HEK293T (cell line): ENCODE data around the gene FADS1.

Experiments used
- CTCF ChIA-PET: fragments of 350-600 bp; formaldehyde crosslinking; extraction: SDS; loops from one replicate; lab custom pipeline; 2021; ENCODE audit warnings: antibody characterized with exemption, inconsistent platforms; lab: Yijun Ruan, JAX
- POLR2A ChIA-PET: fragments of 350-600 bp; formaldehyde crosslinking; extraction: SDS; loops from one replicate; lab custom pipeline; 2020; ENCODE audit warnings: antibody characterized with exemption, inconsistent platforms; lab: Yijun Ruan, JAX
- DNase-seq: peaks from one replicate; pipeline ENCODE4 v3.0.0; 2012; ENCODE audit warnings: mixed read lengths; ENCODE audit errors: extremely low spot score
- ARNT ChIP-seq: fragments of 450-650 bp; IDR thresholded peaks from 2 replicates; pipeline ENCODE4 v1.6.1; 2017; ENCODE audit warnings: mild to moderate bottlenecking
- BHLHE40 ChIP-seq: fragments of 450-650 bp; IDR thresholded peaks from 2 replicates; pipeline ENCODE4 v1.6.1; 2016; ENCODE audit warnings: mild to moderate bottlenecking, moderate library complexity, borderline replicate concordance
- CTBP1 ChIP-seq: fragments of 450-650 bp; IDR thresholded peaks from 2 replicates; pipeline ENCODE4 v1.6.1; 2016; ENCODE audit warnings: borderline replicate concordance
- ELF4 ChIP-seq: fragments of 450-650 bp; IDR thresholded peaks from 2 replicates; pipeline ENCODE4 v1.6.1; 2017; ENCODE audit warnings: antibody characterized with exemption
- FOXA1 ChIP-seq: fragments of 450-650 bp; IDR thresholded peaks from 2 replicates; pipeline ENCODE4 v1.6.1; 2016; ENCODE audit warnings: mild to moderate bottlenecking
- FOXK2 ChIP-seq: fragments of 450-650 bp; IDR thresholded peaks from 2 replicates; pipeline ENCODE4 v1.6.1; 2016; ENCODE audit warnings: mild to moderate bottlenecking
- FOXM1 ChIP-seq: fragments of 450-650 bp; IDR thresholded peaks from 2 replicates; pipeline ENCODE4 v1.6.1; 2017; ENCODE audit warnings: mild to moderate bottlenecking, borderline replicate concordance
- HDGF ChIP-seq: fragments of 450-650 bp; IDR thresholded peaks from 2 replicates; pipeline ENCODE4 v1.6.1; 2017; ENCODE audit warnings: antibody characterized with exemption, borderline replicate concordance
- L3MBTL2 ChIP-seq: fragments of 450-650 bp; conservative IDR thresholded peaks from 2 replicates; pipeline ENCODE4 v1.6.1; 2016; ENCODE audit warnings: mild to moderate bottlenecking
- LEF1 ChIP-seq: fragments of 450-650 bp; IDR thresholded peaks from 2 replicates; pipeline ENCODE4 v1.6.1; 2017; ENCODE audit warnings: mild to moderate bottlenecking, borderline replicate concordance
- NFRKB ChIP-seq: fragments of 450-650 bp; IDR thresholded peaks from 2 replicates; pipeline ENCODE4 v1.6.1; 2016; ENCODE audit warnings: mild to moderate bottlenecking, moderate library complexity
- PKNOX1 ChIP-seq: fragments of 450-650 bp; IDR thresholded peaks from 2 replicates; pipeline ENCODE4 v1.6.1; 2016
- SP1 ChIP-seq: fragments of 450-650 bp; IDR thresholded peaks from 2 replicates; pipeline ENCODE4 v1.6.1; 2017
- SUZ12 ChIP-seq: fragments of 450-650 bp; IDR thresholded peaks from 2 replicates; pipeline ENCODE4 v1.6.1; 2016; ENCODE audit warnings: mild to moderate bottlenecking
- TARDBP ChIP-seq: fragments of 450-650 bp; IDR thresholded peaks from 2 replicates; pipeline ENCODE4 v1.6.1; 2016
- ZNF384 ChIP-seq: fragments of 450-650 bp; IDR thresholded peaks from 2 replicates; pipeline ENCODE4 v1.6.1; 2016

Gene FADS1

GRCh38 chr11:61791737-61792309 is 25.0 kb downstream of the FADS1 start:
- peak; percentile 56 for DNase-seq
- TF ChIP-seq HDGF, result no peak
- no peak for TF ChIP-seq FOXK2
- no peak for TF ChIP-seq FOXM1
- TF ChIP-seq FOXA1, result no peak
- TF ChIP-seq ARNT, result no peak
- TF ChIP-seq ELF4, result no peak
- TF ChIP-seq CTBP1, result no peak
- no peak for TF ChIP-seq ZNF384
- TF ChIP-seq BHLHE40, result no peak
- TF ChIP-seq SP1, result no peak
- no peak for TF ChIP-seq SUZ12
- no peak for TF ChIP-seq PKNOX1
- no peak for TF ChIP-seq TARDBP
- no peak for TF ChIP-seq LEF1
- TF ChIP-seq L3MBTL2, result no peak
- TF ChIP-seq NFRKB, result no peak
- CTCF ChIA-PET, result interaction anchor here (0.7 to 1.4 kb wide), 4 partner anchors 44 to 392 kb away, joined by 3 to 6 read pairs (median 4); no protein-coding TSS in a partner anchor
- POLR2A ChIA-PET, result interaction anchor here (0.9 to 2.8 kb wide), 12 partner anchors 9 to 89 kb away, joined by 3 to 27 read pairs (median 5); partner anchors contain the start of gene FADS1

GRCh38 chr11:61787928-61788491 is 28.8 kb downstream of the FADS1 start:
- ChIA-PET POLR2A (interaction anchor here (1.1 to 1.2 kb wide), 2 partner anchors 30 to 43 kb away, joined by 3 to 4 read pairs; no protein-coding TSS in a partner anchor), CTCF (interaction anchor here (0.8 to 2.7 kb wide), 6 partner anchors 9 to 55 kb away, joined by 3 to 17 read pairs (median 6); partner anchors contain the start of gene MYRF)
- TF ChIP-seq ARNT (no peak), SP1 (no peak), ZNF384 (no peak), BHLHE40 (no peak), LEF1 (no peak), FOXM1 (no peak)
- DNase-seq, result peak; percentile 50

- CTCF ChIA-PET, result no interaction called here
- DNase-seq, result no peak
- TF ChIP-seq SP1, result no peak
- POLR2A ChIA-PET, result no interaction called here
Observed at GRCh38 chr11:61785837-61786402, 30.9 kb downstream of the FADS1 start.

GRCh38 chr11:61784506-61784805 is 32.3 kb downstream of the FADS1 start:
- ChIA-PET POLR2A (interaction anchor here (0.6 kb wide), 1 partner anchor 370 kb away, joined by 3 read pairs; no protein-coding TSS in a partner anchor), CTCF (no interaction called here)
- TF ChIP-seq LEF1, result no peak
- TF ChIP-seq SUZ12, result no peak
- TF ChIP-seq ELF4, result no peak
- TF ChIP-seq L3MBTL2, result no peak
- TF ChIP-seq FOXM1, result no peak
- no peak for TF ChIP-seq SP1
- TF ChIP-seq TARDBP, result no peak
- TF ChIP-seq FOXA1, result no peak
- TF ChIP-seq BHLHE40, result no peak
- TF ChIP-seq NFRKB, result no peak
- TF ChIP-seq ARNT, result no peak
- TF ChIP-seq CTBP1, result no peak
- no peak for TF ChIP-seq HDGF
- no peak for TF ChIP-seq PKNOX1
- no peak for TF ChIP-seq ZNF384
- no peak for TF ChIP-seq FOXK2
- no peak for DNase-seq

GRCh38 chr11:61783717-61784505 is 32.9 kb downstream of the FADS1 start:
- CTCF ChIA-PET, result no interaction called here

More at GRCh38 chr11:61783717-61784505, 32.9 kb downstream of the FADS1 start:
- no peak for TF ChIP-seq SP1
- TF ChIP-seq SUZ12, result no peak
- TF ChIP-seq CTBP1, result no peak
- no peak for TF ChIP-seq NFRKB
- no peak for TF ChIP-seq ARNT
- TF ChIP-seq ZNF384, result no peak
- TF ChIP-seq FOXM1, result no peak
- TF ChIP-seq ELF4, result no peak
- TF ChIP-seq BHLHE40, result no peak
- no peak for TF ChIP-seq TARDBP
- TF ChIP-seq L3MBTL2, result no peak
- TF ChIP-seq FOXA1, result no peak
- no peak for TF ChIP-seq FOXK2
- no peak for TF ChIP-seq LEF1
- TF ChIP-seq HDGF, result no peak
- no peak for TF ChIP-seq PKNOX1
- POLR2A ChIA-PET, result interaction anchor here (2.7 kb wide), 1 partner anchor 9 kb away, joined by 17 read pairs; the partner anchor contains the start of genes FEN1 and TMEM258
- DNase-seq, result no peak
